Prostate gland (tissue), 2 donors: ENCODE data around the gene OPN1SW.

Source experiments
- CTCF ChIP-seq, 4 experiments: fragments of 200-600 bp in 2 of 4; fragments of 450-650 bp in 2 of 4; sonication (generic) in 2 of 4; IDR thresholded peaks; 1 replicate in 3 of 4; 2 replicates in 1 of 4; pipeline ENCODE4 v1.5.1; 2016 to 2019; ENCODE audit warnings: antibody characterized with exemption in 4 of 4, mild to moderate bottlenecking in 2 of 4, moderate library complexity in 2 of 4
- POLR2AphosphoS5 ChIP-seq: sonication (generic); formaldehyde crosslinking; IDR thresholded peaks from one replicate; pipeline ENCODE4 v1.6.1; 2017; ENCODE audit warnings: antibody characterized with exemption

GRCh38 chr7:128792471-128793180, 17.0 kb upstream of the OPN1SW start:
- TF ChIP-seq CTCF (IDR thresholded peaks at IDR 0.05) (no peak), POLR2AphosphoS5 (no peak)
